ENCODE measurements around the gene AGPAT1.

GRCh38 chr6:32175322-32175710 lies 568 bp downstream of the AGPAT1 start:
- TF ChIP-seq CTCF (conservative IDR thresholded peaks at IDR 0.05; ENCODE audit: low read length) (no peak), EZH2phosphoT487 (IDR thresholded peaks at IDR 0.05; ENCODE audit: borderline replicate concordance, low read depth, low read length) (no peak)
